PC-9 (cell line): ENCODE results near the gene LASP1. TPM values are rescaled to one million over a fixed set of nuclear protein-coding genes. Genes with fewer than 3 reads are reported as not detected.

Source experiments
- BruUV-seq: library from RNA; stranded (reverse); fragments of 400-500 nt; replicated peaks from 2 replicates; lab custom pipeline; 2021; lab: Mats Ljungman, UMichigan
- CTCF ChIA-PET: fragments of 300-600 bp; sonication (Branson Sonifier 250); formaldehyde crosslinking; loops from one replicate; lab custom pipeline; 2022; ENCODE audit warnings: antibody characterized with exemption; lab: Charles Lee
- POLR2A ChIA-PET: fragments of 300-600 bp; sonication (Branson Sonifier 250); formaldehyde crosslinking; loops from one replicate; lab custom pipeline; 2022; ENCODE audit warnings: antibody characterized with exemption; ENCODE audit not compliant: unreplicated experiment; lab: Charles Lee
- DNase-seq, 2 experiments: peaks; one replicate each; pipeline versions ENCODE4 v3.0.0 to v3.0.0-alpha.2; 2015 to 2022; ENCODE audit warnings: mixed read lengths in 1 of 2
- H2AFZ ChIP-seq: fragments of 200-600 bp; sonication (generic); 2 replicates; pipeline ENCODE4 v1.8.1; 2017; ENCODE audit warnings: antibody characterized with exemption
- H3F3A ChIP-seq: fragments of 200-600 bp; sonication (generic); 2 replicates; pipeline ENCODE4 v1.8.1; 2017; ENCODE audit warnings: antibody characterized with exemption, mild to moderate bottlenecking, low read depth; ENCODE audit not compliant: insufficient read depth
- H3K27ac ChIP-seq: fragments of 200-600 bp; sonication (generic); 2 replicates; pipeline ENCODE4 v1.6.1; 2016; ENCODE audit warnings: mixed run types
- H3K27me3 ChIP-seq: fragments of 200-600 bp; sonication (generic); 2 replicates; pipeline ENCODE4 v1.6.1; 2016; ENCODE audit warnings: low read depth, mixed run types; ENCODE audit not compliant: insufficient read depth
- H3K36me3 ChIP-seq: fragments of 200-600 bp; sonication (generic); 2 replicates; pipeline ENCODE4 v1.6.1; 2016; ENCODE audit warnings: low read depth, mixed run types
- H3K4me1 ChIP-seq: fragments of 200-600 bp; sonication (generic); replicated peaks from 2 replicates; pipeline ENCODE4 v1.6.1; 2016; ENCODE audit warnings: mixed run types; ENCODE audit not compliant: insufficient read depth
- H3K4me2 ChIP-seq: fragments of 200-600 bp; sonication (generic); 2 replicates; pipeline ENCODE4 v1.6.1; 2017; ENCODE audit warnings: mixed run types
- H3K4me3 ChIP-seq: fragments of 200-600 bp; sonication (generic); 2 replicates; pipeline ENCODE4 v1.6.1; 2016; ENCODE audit warnings: mixed run types
- H3K79me2 ChIP-seq: fragments of 200-600 bp; sonication (generic); 2 replicates; pipeline ENCODE4 v1.6.1; 2017; ENCODE audit warnings: low read depth, mixed run types
- H3K9me2 ChIP-seq: fragments of 200-600 bp; sonication (generic); 2 replicates; pipeline ENCODE4 v1.8.1; 2017; ENCODE audit warnings: mild to moderate bottlenecking; ENCODE audit not compliant: insufficient read depth
- H3K9me3 ChIP-seq: fragments of 200-600 bp; sonication (generic); 2 replicates; pipeline ENCODE4 v1.8.1; 2016; ENCODE audit warnings: low read depth; ENCODE audit not compliant: insufficient read depth
- H4K20me1 ChIP-seq: fragments of 200-600 bp; sonication (generic); 2 replicates; pipeline ENCODE4 v1.8.1; 2017; ENCODE audit not compliant: insufficient read depth
- EZH2 ChIP-seq: fragments of 200-600 bp; sonication (generic); IDR thresholded peaks from 2 replicates; pipeline ENCODE4 v1.8.0; 2017; ENCODE audit warnings: antibody characterized with exemption, low read depth
- intact Hi-C: fragments of 100-400 bp; cut with micrococcal nuclease; formaldehyde crosslinking; loops from one replicate; pipeline ENCODE4 v1.10.0; 2022; ENCODE audit not compliant: unreplicated experiment
- total RNA-seq: library from RNA; stranded (reverse); gene quantifications from 2 replicates; pipeline ENCODE4 v1.2.3, GENCODE V29; 2021
- TF ChIP-seq, protein P1 (sequence below): fragments of 200-600 bp; sonication (generic); conservative IDR thresholded peaks from 2 replicates; pipeline ENCODE4 v1.6.1; 2017; ENCODE audit warnings: mixed run types, antibody characterized with exemption, mild to moderate bottlenecking, moderate library complexity

The LASP1 gene
- total RNA-seq, 1 experiment from 2014 or later = 309 TPM

DNA sequence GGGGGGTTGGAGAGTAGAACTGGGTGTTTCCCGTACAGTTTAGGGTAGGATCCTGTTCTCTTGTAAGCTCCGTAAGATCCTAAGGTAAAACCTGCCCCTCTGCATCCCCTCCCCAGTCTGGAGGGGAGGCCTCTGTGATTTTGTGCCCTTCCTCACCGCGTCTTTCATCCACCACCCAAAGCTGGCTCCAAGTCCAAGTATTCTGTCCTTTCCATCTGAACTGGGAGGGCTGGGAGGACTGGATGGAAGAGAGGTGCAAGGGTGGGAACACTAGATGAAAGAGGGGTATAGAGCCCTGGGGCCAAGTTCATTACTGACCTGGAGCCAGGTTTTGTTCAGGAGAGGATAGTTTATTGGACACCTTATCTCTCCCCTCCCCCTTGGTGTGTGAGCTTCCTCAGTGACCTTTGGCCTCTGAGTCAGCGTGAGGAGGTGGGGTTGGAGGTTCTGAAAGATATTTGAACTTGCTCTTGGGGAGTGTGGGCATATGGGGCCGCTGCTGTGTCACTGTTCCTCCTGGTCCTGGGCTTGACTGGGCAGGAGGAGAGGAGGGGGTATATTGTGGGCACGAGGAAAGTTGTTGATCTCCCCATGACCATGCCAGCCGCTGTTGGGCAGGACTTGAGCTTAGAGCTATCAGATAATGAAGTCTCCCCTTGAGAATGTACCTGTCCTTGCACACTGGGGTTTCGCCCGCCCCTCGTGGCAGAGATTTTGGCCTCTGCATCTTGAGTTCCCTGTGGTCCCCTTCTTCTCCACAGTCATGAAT, 1.6 kb downstream of the LASP1 start:
- Histone ChIP-seq H3K9me2 (no peaks in the 10 kb centered on the region), H3K36me3 (0 out of 2 replicates have a peak, but pooled peaks cover 4% of the 10 kb centered on the region), H3F3A (peaks cover 55% of the 10 kb centered on the region), H3K4me3 (peak overlapping the region; percentile 97), H2AFZ (no peak overlapping the region), H4K20me1 (peaks cover 42% of the 10 kb centered on the region), H3K27me3 (no peaks in the 10 kb centered on the region), H3K9me3 (no peaks in the 10 kb centered on the region), H3K4me2 (peak overlapping the region; percentile 79), H3K27ac (peak overlapping the region; percentile 63), H3K79me2 (peaks cover 64% of the 10 kb centered on the region), H3K4me1 (peaks cover 59% of the 10 kb centered on the region)
- ChIA-PET POLR2A (interaction anchor here (0.5 to 1.3 kb wide), 7 partner anchors 22 to 712 kb away, joined by 3 to 6 read pairs (median 4); no protein-coding TSS in a partner anchor), CTCF (interaction anchor here (0.7 to 1.0 kb wide), 3 partner anchors 16 to 165 kb away, joined by 3 to 5 read pairs (median 4); partner anchors contain the start of gene RPL23)
- peak; percentile 78 to 89 for DNase-seq
- TSS peak; percentile 33 for BruUV-seq
- TF ChIP-seq, protein P1, sequence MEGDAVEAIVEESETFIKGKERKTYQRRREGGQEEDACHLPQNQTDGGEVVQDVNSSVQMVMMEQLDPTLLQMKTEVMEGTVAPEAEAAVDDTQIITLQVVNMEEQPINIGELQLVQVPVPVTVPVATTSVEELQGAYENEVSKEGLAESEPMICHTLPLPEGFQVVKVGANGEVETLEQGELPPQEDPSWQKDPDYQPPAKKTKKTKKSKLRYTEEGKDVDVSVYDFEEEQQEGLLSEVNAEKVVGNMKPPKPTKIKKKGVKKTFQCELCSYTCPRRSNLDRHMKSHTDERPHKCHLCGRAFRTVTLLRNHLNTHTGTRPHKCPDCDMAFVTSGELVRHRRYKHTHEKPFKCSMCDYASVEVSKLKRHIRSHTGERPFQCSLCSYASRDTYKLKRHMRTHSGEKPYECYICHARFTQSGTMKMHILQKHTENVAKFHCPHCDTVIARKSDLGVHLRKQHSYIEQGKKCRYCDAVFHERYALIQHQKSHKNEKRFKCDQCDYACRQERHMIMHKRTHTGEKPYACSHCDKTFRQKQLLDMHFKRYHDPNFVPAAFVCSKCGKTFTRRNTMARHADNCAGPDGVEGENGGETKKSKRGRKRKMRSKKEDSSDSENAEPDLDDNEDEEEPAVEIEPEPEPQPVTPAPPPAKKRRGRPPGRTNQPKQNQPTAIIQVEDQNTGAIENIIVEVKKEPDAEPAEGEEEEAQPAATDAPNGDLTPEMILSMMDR = peak; percentile 47; the same call in 1 of the 2 replicates
- TF ChIP-seq EZH2 = no peak
- intact Hi-C loops = loop anchor here (1.0 to 5.0 kb wide), 4 partner anchors 30 to 194 kb away; no protein-coding TSS in a partner anchor

DNA sequence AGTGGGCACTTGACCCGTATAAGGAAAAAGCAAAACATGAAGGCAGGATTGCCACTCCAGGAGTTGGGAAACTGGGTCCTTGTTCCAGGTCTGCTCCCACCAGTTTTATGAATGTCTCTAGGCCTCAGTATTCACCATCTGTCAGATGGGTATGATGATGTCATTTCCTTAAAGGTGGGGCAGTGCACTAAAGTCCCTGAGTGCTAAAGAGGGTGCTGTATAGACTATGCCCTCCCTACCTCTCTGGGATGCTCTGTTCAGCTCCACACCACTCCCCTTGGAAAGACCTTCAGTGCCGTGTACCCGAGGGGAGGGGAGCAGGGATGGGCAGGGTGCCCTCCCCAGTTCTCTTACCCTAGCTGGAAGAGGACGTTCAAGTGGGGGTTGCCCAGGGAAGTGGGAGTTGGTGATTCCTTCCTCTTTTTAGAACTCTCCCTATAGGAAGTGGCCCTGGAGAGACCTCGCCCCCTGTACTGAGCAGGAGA, 2.2 kb downstream of the LASP1 start:
- Histone ChIP-seq H3K9me2 (no peaks in the 10 kb centered on the region), H3K9me3 (no peaks in the 10 kb centered on the region), H3K4me1 (peaks cover 63% of the 10 kb centered on the region), H3K4me3 (peak overlapping the region; percentile 97), H3K4me2 (peak overlapping the region; percentile 79), H3K79me2 (peaks cover 70% of the 10 kb centered on the region), H2AFZ (no peak overlapping the region), H3K27ac (peak overlapping the region; percentile 30), H3F3A (peaks cover 62% of the 10 kb centered on the region), H4K20me1 (peaks cover 48% of the 10 kb centered on the region), H3K27me3 (no peaks in the 10 kb centered on the region), H3K36me3 (peaks cover 4% of the 10 kb centered on the region; the same call in 1 of the 2 replicates)
- TF ChIP-seq EZH2 = no peak
- TF ChIP-seq, protein P1 = no peak
- intact Hi-C loops = loop anchor here (5.0 kb wide), 2 partner anchors 185 to 195 kb away; no protein-coding TSS in a partner anchor
- DNase-seq = no peak
- POLR2A ChIA-PET = interaction anchor here (0.6 kb wide), 4 partner anchors 29 to 711 kb away, joined by 3 to 4 read pairs (median 3); no protein-coding TSS in a partner anchor
- CTCF ChIA-PET = interaction anchor here (1.0 kb wide), 1 partner anchor 18 kb away, joined by 3 read pairs; the partner anchor contains the start of gene RPL23
- no TSS peak for BruUV-seq

DNA sequence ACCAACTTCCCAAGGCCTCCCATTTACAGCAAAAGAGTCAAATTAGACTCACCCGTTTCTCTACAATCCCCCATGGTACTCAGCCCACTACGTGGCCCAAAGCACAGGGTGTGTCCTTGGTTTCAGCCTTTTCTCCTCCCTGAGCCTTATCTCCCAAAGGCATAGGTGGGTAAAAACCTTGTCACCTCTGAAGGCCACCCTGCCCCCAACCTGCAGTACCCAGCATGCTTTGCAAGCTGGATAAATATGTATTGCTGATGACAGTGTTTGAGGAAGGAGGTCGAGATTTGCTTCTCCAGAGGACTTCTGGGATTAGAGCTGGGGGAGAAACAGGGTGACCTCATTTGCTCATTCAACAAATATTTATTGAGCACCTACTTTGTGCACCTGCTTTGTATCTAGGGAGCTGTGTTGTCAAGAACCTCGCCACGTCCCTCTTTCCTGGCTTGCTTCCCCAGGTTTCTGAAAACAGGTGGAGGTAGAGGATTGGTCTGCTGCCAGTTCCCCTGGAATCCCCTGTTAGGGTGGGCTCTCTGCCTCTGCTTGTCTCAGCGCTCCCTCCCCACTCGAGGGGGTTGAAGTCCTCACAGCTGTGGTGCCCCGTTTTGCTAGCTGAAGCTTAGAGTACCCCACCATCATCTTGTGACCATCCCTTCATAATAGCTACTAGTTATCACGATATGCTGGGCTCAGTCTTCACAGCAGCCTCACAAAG, 3.0 kb downstream of the LASP1 start:
- ChIA-PET CTCF (no interaction called here), POLR2A (no interaction called here)
- H3K4me1 ChIP-seq = peaks cover 68% of the 10 kb centered on the region
- H3K9me3 ChIP-seq = no peaks in the 10 kb centered on the region
- intact Hi-C loops = loop anchor here (5.0 kb wide), 2 partner anchors 184 to 196 kb away; no protein-coding TSS in a partner anchor
- peaks cover 56% of the 10 kb centered on the region for H4K20me1 ChIP-seq
- no peaks in the 10 kb centered on the region for H3K27me3 ChIP-seq
- peak in 1 of 2 experiments; percentile 51 for DNase-seq
- H3F3A ChIP-seq = peaks cover 62% of the 10 kb centered on the region
- TF ChIP-seq, protein P1 = no peak
- no peak for TF ChIP-seq EZH2
- peak overlapping the region; percentile 97; the same call in 1 of the 2 replicates for H3K4me3 ChIP-seq
- BruUV-seq = no TSS peak
- H3K79me2 ChIP-seq = peaks cover 78% of the 10 kb centered on the region
- peak overlapping the region; percentile 30; the same call in 1 of the 2 replicates for H3K27ac ChIP-seq
- peaks cover 4% of the 10 kb centered on the region; the same call in 1 of the 2 replicates for H3K36me3 ChIP-seq
- no peak overlapping the region for H2AFZ ChIP-seq
- H3K9me2 ChIP-seq = no peaks in the 10 kb centered on the region
- H3K4me2 ChIP-seq = peak overlapping the region; percentile 79
